ENCODE data around the gene ADD1. TPM values are rescaled to one million over a fixed set of nuclear protein-coding genes. Genes with fewer than 3 reads are reported as not detected.

Gene ADD1
- total and polyA plus RNA-seq, 2 of the 13 experiments (the other 11 are each of a cell fraction or from before 2014, with no cell fraction given) = 73.9 to 122 TPM

- no peak for TF ChIP-seq ZBTB26 (CRISPR knock-in tag; IDR thresholded peaks at IDR 0.05; ENCODE audit: borderline replicate concordance)
- peak; percentile 32; the same call in 1 of the 2 replicates for TF ChIP-seq FOXK2 (IDR thresholded peaks at IDR 0.05)
- no peak for TF ChIP-seq MAFG (CRISPR knock-in tag; IDR thresholded peaks at IDR 0.05)
- TF ChIP-seq RCOR2 (CRISPR knock-in tag; IDR thresholded peaks at IDR 0.05) = peak; percentile 68; the same call in 1 of the 2 replicates
- TF ChIP-seq TBX2 (CRISPR knock-in tag; IDR thresholded peaks at IDR 0.05; ENCODE audit: borderline replicate concordance) = peak; percentile 61; the same call in 1 of the 2 replicates
- TF ChIP-seq SRSF1 (optimal IDR thresholded peaks at IDR 0.05; ENCODE audit: low read depth, low read length) = no peak
- TF ChIP-seq FOXO1 (CRISPR knock-in tag; IDR thresholded peaks at IDR 0.05) = no peak; the same call in 1 of the 2 replicates
- TF ChIP-seq RFX1 (IDR thresholded peaks at IDR 0.05) = no peak
- TF ChIP-seq REST (IDR thresholded peaks at IDR 0.05; ENCODE audit: borderline replicate concordance in 1 of 2, low read depth in 1 of 2, low read length in 2 of 2) = no peak
- TF ChIP-seq HNF4G (IDR thresholded peaks at IDR 0.05; ENCODE audit: borderline replicate concordance, low read depth, low read length) = peak; percentile 82
- no peak for TF ChIP-seq HNF4G (CRISPR knock-in tag; IDR thresholded peaks at IDR 0.05; ENCODE audit: borderline replicate concordance, low read depth)
- no peak for TF ChIP-seq ZNF235 (CRISPR knock-in tag; IDR thresholded peaks at IDR 0.05; ENCODE audit: borderline replicate concordance)
- TF ChIP-seq SP140L (CRISPR knock-in tag; IDR thresholded peaks at IDR 0.05; ENCODE audit: borderline replicate concordance) = no peak
- no peak for TF ChIP-seq KLF11 (CRISPR knock-in tag; IDR thresholded peaks at IDR 0.05)
- TF ChIP-seq ZNF724P (CRISPR knock-in tag; IDR thresholded peaks at IDR 0.05; ENCODE audit: borderline replicate concordance) = no peak
- no peak for TF ChIP-seq CCDC6 (CRISPR knock-in tag; IDR thresholded peaks at IDR 0.05)
- peak; percentile 54; the same call in 1 of the 2 replicates for TF ChIP-seq KDM6A (CRISPR knock-in tag; IDR thresholded peaks at IDR 0.05; ENCODE audit: low read depth)
- no peak for TF ChIP-seq ZBTB42 (CRISPR knock-in tag; IDR thresholded peaks at IDR 0.05)
- peak; percentile 75; the same call in 1 of the 2 replicates for TF ChIP-seq CREM (IDR thresholded peaks at IDR 0.05)
- TF ChIP-seq CREM (CRISPR knock-in tag; IDR thresholded peaks at IDR 0.05) = no peak
- no peak for TF ChIP-seq GZF1 (CRISPR knock-in tag; IDR thresholded peaks at IDR 0.05)
- no peak for TF ChIP-seq MYPOP (CRISPR knock-in tag; IDR thresholded peaks at IDR 0.05)
Observed at GRCh38 chr4:2860391-2861348, 17.0 kb downstream of the ADD1 start (continued).
